Karpas-422 (cell line): Measurements from ENCODE around the gene FOXR1. TPM values are rescaled to one million over a fixed set of nuclear protein-coding genes. Genes with fewer than 3 reads are reported as not detected.

ENCODE experiments used
- DNase-seq: peaks from one replicate; pipeline ENCODE4 v3.0.0-alpha.2; 2015
- H2AFZ ChIP-seq: fragments of 200-600 bp; sonication (generic); 2 replicates; pipeline ENCODE4 v1.6.1; 2014; ENCODE audit warnings: antibody characterized with exemption, low read length, mixed read lengths
- H3K27ac ChIP-seq: fragments of 200-600 bp; sonication (generic); 2 replicates; pipeline ENCODE4 v1.5.1; 2014; ENCODE audit warnings: mild to moderate bottlenecking, low read length, moderate library complexity
- H3K27me3 ChIP-seq: fragments of 200-600 bp; sonication (generic); 2 replicates; pipeline ENCODE4 v1.6.1; 2014; ENCODE audit warnings: low read length, mixed read lengths
- H3K36me3 ChIP-seq: fragments of 200-600 bp; sonication (generic); 2 replicates; pipeline ENCODE4 v1.6.1; 2014; ENCODE audit warnings: low read length, mixed read lengths; ENCODE audit not compliant: insufficient read depth
- H3K4me1 ChIP-seq: fragments of 200-600 bp; sonication (generic); 2 replicates; pipeline ENCODE4 v1.6.1; 2014; ENCODE audit warnings: mild to moderate bottlenecking, low read length, mixed read lengths
- H3K4me2 ChIP-seq: fragments of 200-600 bp; sonication (generic); 2 replicates; pipeline ENCODE4 v1.6.1; 2014; ENCODE audit warnings: low read length, low read depth, mild to moderate bottlenecking; ENCODE audit not compliant: poor library complexity, severe bottlenecking
- H3K4me3 ChIP-seq: fragments of 200-600 bp; sonication (generic); 2 replicates; pipeline ENCODE4 v1.5.1; 2014; ENCODE audit warnings: mild to moderate bottlenecking, antibody characterized with exemption, low read length, mixed read lengths
- H3K79me2 ChIP-seq: fragments of 200-600 bp; sonication (generic); 2 replicates; pipeline ENCODE4 v1.6.1; 2014; ENCODE audit warnings: mild to moderate bottlenecking, low read length, mixed read lengths
- H3K9ac ChIP-seq: fragments of 200-600 bp; sonication (generic); 2 replicates; pipeline ENCODE4 v1.6.0; 2014; ENCODE audit warnings: low read length
- H3K9me2 ChIP-seq: fragments of 200-600 bp; sonication (generic), shearing (Covaris generic); replicated peaks from 2 replicates; pipeline ENCODE4 v1.6.0; 2014; ENCODE audit warnings: mild to moderate bottlenecking, low read length, moderate library complexity; ENCODE audit not compliant: insufficient read depth
- H3K9me3 ChIP-seq: fragments of 300-700, 200-600 bp; sonication (generic); 2 replicates; pipeline ENCODE4 v1.6.1; 2014; ENCODE audit warnings: low read length, mixed read lengths
- H4K20me1 ChIP-seq: fragments of 200-600 bp; sonication (generic); 2 replicates; pipeline ENCODE4 v1.6.1; 2014; ENCODE audit warnings: mild to moderate bottlenecking, antibody characterized with exemption, low read length, low read depth; ENCODE audit not compliant: insufficient read depth
- total RNA-seq: library from RNA; depleted of rRNA; stranded (reverse); fragments of >200 nt; shearing (Covaris generic); gene quantifications from 2 replicates; pipeline ENCODE4 v1.2.3, GENCODE V29; 2014; ENCODE audit warnings: low replicate concordance; rRNA removed

Gene FOXR1, protein sequence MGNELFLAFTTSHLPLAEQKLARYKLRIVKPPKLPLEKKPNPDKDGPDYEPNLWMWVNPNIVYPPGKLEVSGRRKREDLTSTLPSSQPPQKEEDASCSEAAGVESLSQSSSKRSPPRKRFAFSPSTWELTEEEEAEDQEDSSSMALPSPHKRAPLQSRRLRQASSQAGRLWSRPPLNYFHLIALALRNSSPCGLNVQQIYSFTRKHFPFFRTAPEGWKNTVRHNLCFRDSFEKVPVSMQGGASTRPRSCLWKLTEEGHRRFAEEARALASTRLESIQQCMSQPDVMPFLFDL
- total RNA-seq: not detected in 2 replicates

DNA sequence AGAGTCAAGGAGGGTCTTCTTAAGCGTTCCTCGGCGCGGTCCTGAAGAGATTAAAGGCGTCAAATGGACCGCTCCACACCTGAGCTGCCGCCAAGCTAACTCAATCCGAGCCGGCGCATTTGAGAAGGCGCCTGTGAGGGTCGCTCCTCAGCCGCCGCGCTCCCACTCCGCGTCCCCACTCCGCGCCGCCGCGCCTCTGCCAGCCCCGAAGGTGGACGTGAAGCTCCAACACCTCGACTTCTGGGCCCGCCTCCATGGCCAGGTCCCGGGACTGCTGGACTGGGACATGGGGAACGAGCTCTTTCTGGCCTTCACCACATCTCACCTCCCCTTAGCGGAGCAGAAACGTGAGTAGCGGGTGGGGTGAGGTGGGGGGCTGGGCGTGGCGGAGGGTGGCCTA is at the start of gene FOXR1:
Gene FOXR1, plus strand, starts transcription at position 116 of the 400 bp plus-strand sequence. Its CDS starts 171 bp downstream, at position 287.
- H3K9me3 ChIP-seq: no peaks in the 10 kb centered on the region
- H3K4me1 ChIP-seq: no peaks in the 10 kb centered on the region
- H3K9me2 ChIP-seq: no peaks in the 10 kb centered on the region
- no peaks in the 10 kb centered on the region for H3K79me2 ChIP-seq
- H3K9ac ChIP-seq: no peak within 1 kb of the TSS
- no peak within 1 kb of the TSS for H3K4me2 ChIP-seq
- H2AFZ ChIP-seq: no peak within 1 kb of the TSS
- no peaks in the 10 kb centered on the region for H3K27me3 ChIP-seq
- no peak for DNase-seq
- no peaks in the 10 kb centered on the region for H4K20me1 ChIP-seq
- H3K4me3 ChIP-seq: no peak within 1 kb of the TSS
- H3K36me3 ChIP-seq: no peaks in the 10 kb centered on the region
- H3K27ac ChIP-seq: no peak within 1 kb of the TSS

DNA sequence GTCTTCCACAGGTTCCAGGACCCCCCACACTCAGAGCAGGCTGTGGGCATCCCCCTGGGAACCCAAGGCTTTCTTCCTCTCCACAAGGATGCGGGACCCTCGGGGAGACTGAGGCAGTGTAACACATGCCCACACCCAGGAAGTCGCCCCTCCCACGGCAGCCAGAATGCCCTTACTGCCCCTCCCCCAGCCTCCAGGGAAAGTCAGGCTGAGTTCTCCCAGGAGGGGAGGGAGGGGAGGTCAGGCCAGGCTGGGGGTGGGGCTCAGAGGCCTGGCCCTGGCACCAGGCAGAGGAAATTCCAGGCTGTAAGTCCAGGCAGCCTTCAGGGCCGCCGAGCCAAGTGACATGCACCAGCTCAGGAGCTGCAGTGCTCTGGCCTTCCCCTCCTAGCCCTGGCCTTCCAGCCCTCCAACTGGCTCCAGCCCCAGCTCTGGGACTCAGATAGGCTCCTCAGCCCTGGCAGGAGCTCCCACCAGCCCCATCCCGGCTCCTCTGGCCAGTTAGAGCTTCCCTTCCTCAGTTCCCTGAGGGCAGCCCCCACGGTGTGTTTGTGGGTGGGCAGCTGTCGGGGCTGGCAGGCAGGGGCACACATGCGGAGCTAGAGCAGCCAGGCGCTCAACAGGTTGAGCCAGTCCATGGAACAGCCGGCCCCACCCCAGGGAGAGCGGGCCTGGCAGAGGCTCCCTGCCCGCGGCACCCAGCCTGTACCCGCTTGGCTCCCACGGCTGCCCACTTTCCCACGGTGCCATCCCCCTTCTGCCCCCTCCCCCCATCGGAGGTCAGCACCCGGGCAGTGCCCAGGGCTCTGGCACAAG is 49.4 kb upstream of the FOXR1 start:
- Histone ChIP-seq H3K9ac (no peak overlapping the region), H3K4me2 (no peak overlapping the region), H3K36me3 (no peaks in the 10 kb centered on the region), H3K4me3 (no peak overlapping the region), H3K9me2 (no peaks in the 10 kb centered on the region), H2AFZ (no peak overlapping the region), H3K4me1 (peaks cover 21% of the 10 kb centered on the region), H3K27me3 (no peaks in the 10 kb centered on the region), H3K27ac (no peak overlapping the region), H4K20me1 (no peaks in the 10 kb centered on the region), H3K79me2 (no peaks in the 10 kb centered on the region), H3K9me3 (no peaks in the 10 kb centered on the region)
- no peak for DNase-seq

DNA sequence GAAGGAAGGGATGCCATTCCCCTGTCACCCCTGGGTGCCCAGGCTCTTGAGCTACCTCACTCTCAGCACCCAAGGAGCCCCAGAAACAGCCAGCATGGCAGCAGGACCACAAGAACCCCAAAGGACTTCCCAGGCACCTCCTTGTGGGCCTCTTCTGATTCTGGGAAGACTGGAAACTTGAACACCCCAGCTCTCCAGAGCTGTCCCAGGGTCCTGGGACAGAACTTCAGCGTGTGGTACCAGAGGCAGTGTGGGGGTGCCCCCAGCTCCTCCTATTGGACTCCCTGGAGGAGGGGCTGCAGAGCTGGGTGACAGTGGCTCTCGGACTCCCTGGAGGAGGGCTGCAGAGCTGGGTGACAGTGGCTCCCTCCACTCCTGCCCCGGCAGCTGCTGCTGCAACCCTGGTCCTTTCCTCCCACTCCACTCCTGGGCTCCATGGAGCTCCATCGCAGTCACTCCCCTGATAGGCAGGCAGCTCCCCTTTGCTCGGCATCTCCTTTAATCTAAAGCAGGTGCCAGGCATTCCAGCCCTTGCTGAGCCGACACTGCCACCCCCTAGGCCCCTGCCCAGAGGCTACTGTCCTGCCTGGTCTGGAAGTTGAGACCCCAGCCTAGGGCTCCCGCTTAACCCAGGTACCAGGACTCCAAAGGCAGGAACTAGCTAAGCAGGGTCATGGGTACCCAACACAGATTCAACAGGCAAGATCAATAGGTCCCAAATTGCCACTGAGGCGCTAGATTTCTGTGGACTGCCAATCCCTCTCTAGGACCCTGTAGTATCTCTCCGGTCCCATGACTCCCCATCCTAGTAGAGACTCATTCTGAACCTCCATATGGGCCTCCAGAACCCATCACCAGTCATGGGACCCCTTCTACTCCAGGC is 48.6 kb upstream of the FOXR1 start:
- no peaks in the 10 kb centered on the region for H3K9me3 ChIP-seq
- no peaks in the 10 kb centered on the region for H3K36me3 ChIP-seq
- H3K27me3 ChIP-seq: no peaks in the 10 kb centered on the region
- no peak overlapping the region for H3K4me2 ChIP-seq
- H3K4me3 ChIP-seq: no peak overlapping the region
- no peak for DNase-seq
- H3K27ac ChIP-seq: no peak overlapping the region
- H4K20me1 ChIP-seq: no peaks in the 10 kb centered on the region
- no peak overlapping the region for H3K9ac ChIP-seq
- no peak overlapping the region for H2AFZ ChIP-seq
- H3K4me1 ChIP-seq: peaks cover 24% of the 10 kb centered on the region
- no peaks in the 10 kb centered on the region for H3K79me2 ChIP-seq
- no peaks in the 10 kb centered on the region for H3K9me2 ChIP-seq

DNA sequence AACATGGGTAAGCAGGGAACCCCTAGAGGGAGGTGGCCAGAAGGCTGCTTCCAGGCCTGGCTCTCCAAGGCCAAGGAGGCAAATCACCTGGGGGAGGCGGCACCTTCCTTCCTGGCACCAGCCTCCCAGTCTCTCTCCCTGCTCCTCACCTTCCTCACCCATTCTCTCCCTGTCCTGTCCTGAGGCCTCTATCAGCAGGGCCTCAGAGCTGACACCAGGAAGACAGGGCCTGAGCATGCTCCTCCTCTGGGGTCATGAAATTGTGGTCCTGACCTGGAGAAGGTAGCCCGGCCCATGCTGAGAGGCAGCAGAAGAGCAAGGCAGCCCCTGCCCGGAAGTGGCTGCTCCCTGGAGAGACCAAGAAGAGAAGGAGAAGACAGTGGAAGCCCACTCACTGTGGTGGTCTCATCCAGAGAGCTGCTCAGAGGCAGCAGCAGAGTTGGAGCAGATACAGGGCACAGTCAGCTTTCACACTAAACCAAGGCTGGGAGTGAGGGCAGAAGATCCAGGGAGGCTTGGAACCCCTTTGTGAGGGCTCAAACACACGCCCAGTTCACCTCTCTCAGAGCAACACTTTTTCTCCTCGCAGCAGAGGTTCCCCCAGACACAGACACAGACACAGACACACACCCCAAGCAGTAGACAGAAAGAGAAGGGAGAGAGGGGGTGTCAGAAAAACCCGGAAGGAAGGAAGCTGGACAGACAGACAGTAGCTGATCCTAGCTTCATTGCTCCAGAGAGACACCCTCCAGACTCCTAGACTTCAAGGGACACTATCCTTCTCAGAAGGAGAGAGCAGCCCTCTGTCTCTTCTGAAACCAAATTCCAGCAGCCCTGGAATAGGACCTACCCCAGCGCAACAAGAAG is 47.6 kb upstream of the FOXR1 start:
- H3K9ac ChIP-seq: 0 out of 2 replicates have a peak overlapping the region, but pooled peaks have one; percentile 61
- H4K20me1 ChIP-seq: no peaks in the 10 kb centered on the region
- peak overlapping the region; percentile 69 for H3K4me2 ChIP-seq
- H3K36me3 ChIP-seq: no peaks in the 10 kb centered on the region
- no peak overlapping the region for H3K27ac ChIP-seq
- no peak overlapping the region for H2AFZ ChIP-seq
- no peaks in the 10 kb centered on the region for H3K79me2 ChIP-seq
- no peaks in the 10 kb centered on the region for H3K9me3 ChIP-seq
- DNase-seq: no peak
- peaks cover 28% of the 10 kb centered on the region for H3K4me1 ChIP-seq
- no peak overlapping the region for H3K4me3 ChIP-seq
- no peaks in the 10 kb centered on the region for H3K9me2 ChIP-seq
- H3K27me3 ChIP-seq: no peaks in the 10 kb centered on the region

DNA sequence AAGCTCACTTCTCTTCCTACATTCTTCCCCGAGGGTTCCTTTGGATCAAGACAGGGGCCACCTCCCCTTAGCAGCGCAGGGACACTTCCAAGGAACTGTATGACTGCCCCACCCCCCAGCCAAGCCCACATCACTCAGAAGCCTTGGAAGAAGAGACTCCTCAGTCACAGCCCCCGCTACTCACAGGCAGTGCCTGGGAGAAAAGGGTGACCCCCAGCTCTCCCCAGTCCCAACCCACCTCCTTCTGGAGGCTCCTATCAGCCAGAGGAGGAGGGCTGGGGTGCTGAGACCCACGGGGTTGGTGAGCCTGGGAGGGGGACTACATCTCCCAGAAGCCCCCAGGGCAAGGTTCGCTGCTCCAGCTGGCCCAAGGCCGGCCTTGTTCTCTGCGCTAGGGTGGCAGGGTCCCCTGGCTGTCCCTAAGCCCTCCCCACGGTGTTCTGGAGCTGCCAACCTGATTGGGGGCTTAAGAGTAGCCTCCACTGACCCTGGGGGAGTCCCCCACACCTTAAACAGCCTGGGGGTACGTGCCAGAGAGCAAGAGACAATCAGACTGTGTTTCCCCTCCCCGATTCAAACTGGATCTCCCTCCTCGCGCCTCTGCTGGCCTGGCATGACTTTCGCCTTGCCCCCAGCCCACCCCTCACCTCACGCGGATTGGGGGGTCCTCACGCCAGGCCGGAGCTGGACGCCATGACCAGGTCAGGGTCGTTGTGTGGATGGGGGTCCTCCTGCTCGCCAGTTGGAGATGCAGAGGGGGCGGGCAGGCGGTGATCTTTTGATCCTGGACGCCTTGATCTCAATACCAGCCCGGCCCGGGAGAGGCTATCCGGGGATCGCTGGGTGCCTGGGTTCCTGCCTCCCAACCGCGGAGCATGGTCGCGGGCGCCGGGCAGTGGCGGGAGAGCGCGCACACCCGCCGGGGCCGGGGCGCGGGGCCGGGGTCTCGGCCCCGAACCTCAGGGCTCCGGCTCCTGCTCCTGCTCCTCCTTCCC is 46.7 kb upstream of the FOXR1 start:
- Histone ChIP-seq H3K9me3 (no peaks in the 10 kb centered on the region), H3K27ac (no peak overlapping the region), H3K4me1 (peaks cover 33% of the 10 kb centered on the region), H3K4me3 (peak overlapping the region; percentile 64), H3K36me3 (no peaks in the 10 kb centered on the region), H4K20me1 (no peaks in the 10 kb centered on the region), H3K27me3 (no peaks in the 10 kb centered on the region), H3K9ac (peak overlapping the region; percentile 61), H3K79me2 (no peaks in the 10 kb centered on the region), H3K9me2 (no peaks in the 10 kb centered on the region), H3K4me2 (peak overlapping the region; percentile 69), H2AFZ (no peak overlapping the region; the same call in 1 of the 2 replicates)
- DNase-seq: peak; percentile 53

DNA sequence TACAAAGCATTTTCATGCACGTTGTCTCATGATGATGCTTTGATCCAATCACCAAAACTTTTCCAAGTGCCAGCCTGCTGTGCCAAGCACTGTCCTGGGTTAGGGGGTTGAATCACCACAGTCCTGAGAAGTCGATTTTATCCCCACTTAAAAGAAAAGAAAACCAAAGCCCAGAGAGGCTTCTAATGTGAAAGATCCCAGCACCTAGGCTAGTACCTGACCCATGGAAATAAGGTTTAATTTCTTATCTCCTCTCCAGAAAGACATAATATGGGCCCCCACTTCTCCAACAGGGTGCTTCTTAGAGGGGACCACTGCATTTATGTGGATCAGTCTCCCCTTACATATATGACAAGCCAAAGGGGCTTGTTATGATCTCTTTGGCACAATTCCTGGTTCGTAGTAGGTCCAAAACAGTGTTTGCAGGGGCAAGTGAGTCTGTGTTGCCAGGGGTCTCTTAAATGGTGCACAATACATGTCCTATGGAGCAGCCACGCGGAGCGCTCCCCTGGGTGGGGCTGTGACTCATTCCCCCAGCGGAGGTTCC is 43.9 kb upstream of the FOXR1 start:
- peaks cover 37% of the 10 kb centered on the region for H3K4me1 ChIP-seq

More for the DNA sequence above, 43.9 kb upstream of the FOXR1 start:
- Histone ChIP-seq H2AFZ (no peak overlapping the region), H3K79me2 (no peaks in the 10 kb centered on the region), H4K20me1 (no peaks in the 10 kb centered on the region), H3K27me3 (no peaks in the 10 kb centered on the region), H3K4me2 (peak overlapping the region; percentile 82), H3K4me3 (no peak overlapping the region; the same call in 1 of the 2 replicates), H3K9me3 (no peaks in the 10 kb centered on the region), H3K27ac (no peak overlapping the region), H3K9ac (no peak overlapping the region), H3K36me3 (no peaks in the 10 kb centered on the region), H3K9me2 (no peaks in the 10 kb centered on the region)
- DNase-seq: no peak
